DMS53 (cell line): Measurements from ENCODE around the gene OSBPL2.

Experiments used
- DNase-seq: peaks from one replicate; lab custom pipeline; 2025; lab: John Stamatoyannopoulos, UW

OSBPL2 gene

DNA sequence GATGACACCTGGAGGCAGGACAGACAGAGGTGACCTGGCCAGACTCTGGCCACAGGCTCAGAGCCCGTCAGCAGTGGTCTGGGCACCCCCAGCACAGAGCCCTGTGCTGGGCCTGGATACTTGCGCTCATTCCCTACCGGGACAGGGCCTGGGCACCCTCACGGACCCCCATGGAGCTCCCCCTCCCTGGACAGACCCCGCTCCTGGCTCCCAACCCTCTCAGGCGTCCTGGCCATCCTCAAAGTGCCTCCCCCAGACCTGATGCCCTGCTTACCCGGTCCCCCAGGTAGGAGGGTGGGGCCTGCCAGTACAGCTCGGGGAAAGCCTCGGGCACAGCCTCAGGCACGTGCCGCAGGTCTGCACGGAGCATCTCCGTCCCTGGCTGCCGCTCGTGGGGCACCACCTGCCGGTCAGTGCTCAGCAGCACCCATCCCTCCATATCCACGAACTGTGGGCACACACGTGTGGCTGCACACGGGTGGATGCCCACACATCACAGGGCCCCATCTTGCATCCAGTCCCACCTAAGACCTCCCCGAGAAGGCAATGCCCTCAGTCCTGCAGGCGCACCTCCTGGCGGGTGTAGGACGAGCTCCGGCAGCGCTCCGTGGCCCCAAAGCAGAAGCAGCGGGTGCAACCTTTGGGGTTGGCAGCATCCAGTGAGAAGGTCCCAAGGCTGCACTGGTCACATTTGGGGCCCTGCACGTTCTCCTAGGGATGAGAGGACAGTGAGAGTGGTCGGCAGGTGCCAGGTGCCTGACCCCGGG, 88.8 kb downstream of the OSBPL2 start:
- no peak for DNase-seq

DNA sequence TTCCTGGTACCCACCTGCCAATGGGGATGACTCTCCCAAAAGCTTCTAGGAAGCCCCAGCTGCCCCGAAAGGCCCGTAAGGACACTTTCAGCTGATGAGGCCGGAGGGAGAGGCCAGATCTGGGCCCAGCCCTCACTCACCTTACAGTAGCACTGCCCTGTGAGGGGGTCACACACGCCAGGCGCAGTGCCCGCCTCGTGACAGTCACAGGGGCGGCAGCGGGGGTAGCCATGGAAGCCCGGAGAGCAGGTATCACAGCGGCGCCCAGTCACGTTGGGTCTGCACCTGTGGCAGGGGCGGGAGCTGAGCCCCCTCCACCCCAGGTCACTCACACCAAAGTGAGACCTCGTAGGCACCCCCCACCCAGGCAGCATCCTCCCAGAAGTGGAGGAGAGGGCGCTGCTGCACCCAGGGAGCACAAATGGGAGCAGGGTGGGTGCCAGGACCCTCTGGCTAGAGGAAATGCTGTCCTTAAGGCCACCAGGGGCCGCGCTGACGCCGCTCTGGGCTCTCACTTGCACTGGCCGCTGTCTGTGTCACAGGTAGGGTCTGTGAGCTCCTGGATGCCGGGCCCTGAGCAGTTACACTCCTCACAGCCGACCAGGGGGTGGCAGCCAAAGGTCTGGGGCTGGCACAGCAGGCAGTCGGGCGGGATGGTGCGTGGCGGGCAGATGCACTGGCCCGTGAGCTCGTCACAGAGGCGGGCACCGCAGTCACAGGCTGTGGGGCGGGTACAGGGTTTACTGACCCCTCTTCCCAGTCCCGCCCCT, 89.6 kb downstream of the OSBPL2 start:
- no peak for DNase-seq

DNA sequence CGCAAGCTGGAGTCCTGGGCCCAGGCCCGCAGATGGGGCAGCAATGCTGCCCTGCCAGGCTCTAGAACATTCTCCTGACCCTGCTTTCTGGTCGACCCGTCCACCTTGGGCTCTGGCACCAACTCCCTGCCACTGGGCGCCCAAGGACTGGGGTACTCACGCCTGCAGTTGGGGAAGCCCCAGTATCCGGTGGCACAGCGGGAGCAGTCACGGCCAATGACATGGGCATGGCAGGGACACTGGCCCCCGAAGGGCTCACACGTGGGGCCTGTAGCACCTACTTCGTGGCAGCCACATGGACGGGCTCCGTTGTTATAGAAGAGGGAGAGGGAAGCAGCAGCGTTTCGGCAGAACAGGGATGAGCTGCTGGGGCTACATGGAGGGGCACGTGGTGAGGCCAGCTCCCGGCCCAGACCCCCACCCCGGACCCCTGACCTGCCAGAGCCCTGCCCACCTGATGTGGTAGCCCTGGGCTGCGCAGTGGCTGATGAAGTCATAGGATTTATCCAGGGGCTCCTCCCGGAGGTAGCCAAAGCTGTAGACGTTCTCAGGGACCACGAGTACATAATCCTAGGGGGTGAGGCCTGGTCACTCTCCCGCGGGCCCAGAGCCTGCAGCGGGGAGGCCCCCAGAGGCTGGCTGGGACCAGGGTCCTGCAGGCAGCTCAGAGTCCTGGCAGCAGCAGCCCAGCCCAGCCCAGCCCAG, 90.5 kb downstream of the OSBPL2 start:
- DNase-seq, result no peak

DNA sequence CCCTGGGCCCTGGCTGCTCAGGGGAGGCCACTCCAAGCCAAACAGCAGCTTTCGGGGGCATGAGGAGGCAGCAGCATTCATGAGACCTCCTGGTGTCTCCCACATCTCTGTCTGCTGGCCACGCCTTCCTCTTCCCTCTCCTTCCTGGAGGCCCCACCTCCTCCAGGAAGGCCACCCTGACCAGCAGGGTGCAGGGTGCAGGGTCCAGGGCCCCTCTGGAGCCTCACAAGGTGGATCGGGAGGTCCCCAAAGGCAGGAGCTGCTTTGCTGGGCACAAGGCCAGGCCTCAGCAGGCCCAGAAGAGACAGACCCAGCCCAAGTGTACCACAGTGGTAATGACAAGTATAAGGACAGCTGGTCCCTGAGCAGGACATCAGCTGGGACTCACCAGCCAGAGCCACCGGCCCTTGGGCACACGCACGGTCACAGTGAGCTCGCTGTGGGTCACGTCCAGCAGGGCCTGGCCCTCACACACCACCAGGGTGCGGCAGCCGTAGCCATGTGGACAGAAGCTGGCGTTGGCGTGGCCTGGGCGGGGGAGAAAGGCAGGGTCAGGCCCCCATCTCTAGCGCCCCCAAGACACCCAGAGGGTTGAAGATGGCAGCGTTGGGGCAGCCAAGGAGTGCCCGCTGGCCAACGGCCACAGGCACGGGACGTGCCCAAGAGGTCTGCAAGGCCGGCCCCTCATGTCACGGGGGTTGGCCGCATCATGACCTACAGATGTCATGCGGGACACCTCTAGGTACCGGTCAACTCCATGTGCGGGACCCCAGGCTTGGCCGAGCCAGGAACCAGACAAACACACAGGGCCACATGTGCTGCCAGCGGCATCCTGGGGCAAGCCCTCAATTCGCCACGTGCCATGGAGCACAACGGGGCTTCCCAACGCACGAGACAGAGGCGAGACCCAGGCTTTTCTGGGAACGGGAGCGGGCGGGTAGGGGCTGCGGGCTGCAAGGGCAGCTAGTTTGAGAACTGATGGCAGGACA, 91.4 kb downstream of the OSBPL2 start:
- DNase-seq, result no peak

DNA sequence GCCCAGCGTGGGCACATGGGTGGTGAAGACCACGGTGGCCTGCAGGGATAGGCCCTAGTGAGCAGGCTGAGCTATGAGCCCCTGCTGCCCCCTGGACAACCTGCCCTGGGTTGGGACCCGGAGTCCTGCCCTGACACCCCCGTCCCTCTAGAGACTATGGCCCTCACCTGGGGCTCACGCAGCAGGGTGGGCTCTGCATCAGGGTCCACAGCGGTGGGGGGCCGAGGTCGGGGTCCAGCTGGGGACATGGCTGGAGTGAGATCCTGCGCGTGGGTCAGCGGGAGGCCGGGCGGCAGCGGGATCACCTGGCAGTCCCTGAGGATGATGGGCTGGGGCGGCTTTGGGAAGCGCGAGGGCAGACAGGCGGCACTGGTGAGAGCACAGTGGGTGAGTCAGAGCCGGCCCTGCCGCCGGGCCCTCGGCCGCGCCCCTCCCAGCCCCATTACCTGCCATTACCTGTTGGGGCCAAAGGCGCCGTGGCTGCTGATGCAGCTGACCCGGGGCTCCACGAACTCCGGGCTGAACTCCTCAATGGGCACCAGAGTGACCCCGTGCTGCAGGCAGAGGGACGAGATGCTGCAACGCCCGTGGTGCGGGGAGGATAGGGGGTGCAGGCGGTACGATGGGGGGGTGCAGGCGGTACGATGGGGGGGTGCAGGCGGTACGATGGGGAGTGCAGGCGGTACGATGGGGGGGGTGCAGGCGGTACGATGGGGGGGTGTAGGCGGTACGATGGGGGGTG, 92.4 kb downstream of the OSBPL2 start:
- DNase-seq, result no peak

DNA sequence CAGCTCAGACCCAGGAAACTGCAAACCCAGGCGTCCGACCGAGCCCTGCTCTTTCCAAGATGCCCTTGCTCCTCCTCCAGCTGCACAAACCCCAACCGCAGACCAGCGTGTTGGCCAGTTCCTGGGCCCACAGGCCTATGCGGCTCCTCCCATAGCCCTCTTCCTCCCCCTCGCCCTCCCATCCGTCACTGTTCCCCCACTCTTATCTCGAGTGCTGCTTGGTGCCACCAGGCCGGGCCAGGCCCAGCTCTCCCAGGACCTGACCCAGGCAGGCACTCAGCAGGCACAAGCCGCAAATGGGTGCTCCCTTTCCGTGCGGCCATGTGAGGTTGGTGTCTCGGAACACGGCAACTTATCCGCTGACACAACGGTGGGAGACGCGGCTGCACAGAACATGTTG, 93.0 kb downstream of the OSBPL2 start:
- no peak for DNase-seq

DNA sequence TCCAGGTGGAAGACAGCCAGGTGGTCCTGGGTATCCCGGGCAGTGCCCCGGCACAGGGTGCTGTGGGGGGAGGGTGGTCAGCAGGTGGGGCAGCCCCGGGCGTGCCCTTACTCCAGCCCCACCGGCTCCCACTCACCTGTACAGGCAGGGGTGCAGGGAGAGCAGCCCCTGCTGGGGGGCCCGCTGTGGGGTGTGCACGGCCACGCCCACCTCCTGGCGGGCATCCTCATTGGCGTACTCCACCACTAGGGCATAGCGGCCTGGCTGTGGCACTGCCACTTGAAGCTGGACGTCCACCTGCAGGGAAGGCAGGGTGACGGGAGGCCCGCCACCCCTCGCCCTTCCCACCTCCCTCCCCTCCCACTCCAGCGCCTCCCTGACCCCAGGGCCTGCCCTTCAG, 94.1 kb downstream of the OSBPL2 start:
- no peak for DNase-seq

DNA sequence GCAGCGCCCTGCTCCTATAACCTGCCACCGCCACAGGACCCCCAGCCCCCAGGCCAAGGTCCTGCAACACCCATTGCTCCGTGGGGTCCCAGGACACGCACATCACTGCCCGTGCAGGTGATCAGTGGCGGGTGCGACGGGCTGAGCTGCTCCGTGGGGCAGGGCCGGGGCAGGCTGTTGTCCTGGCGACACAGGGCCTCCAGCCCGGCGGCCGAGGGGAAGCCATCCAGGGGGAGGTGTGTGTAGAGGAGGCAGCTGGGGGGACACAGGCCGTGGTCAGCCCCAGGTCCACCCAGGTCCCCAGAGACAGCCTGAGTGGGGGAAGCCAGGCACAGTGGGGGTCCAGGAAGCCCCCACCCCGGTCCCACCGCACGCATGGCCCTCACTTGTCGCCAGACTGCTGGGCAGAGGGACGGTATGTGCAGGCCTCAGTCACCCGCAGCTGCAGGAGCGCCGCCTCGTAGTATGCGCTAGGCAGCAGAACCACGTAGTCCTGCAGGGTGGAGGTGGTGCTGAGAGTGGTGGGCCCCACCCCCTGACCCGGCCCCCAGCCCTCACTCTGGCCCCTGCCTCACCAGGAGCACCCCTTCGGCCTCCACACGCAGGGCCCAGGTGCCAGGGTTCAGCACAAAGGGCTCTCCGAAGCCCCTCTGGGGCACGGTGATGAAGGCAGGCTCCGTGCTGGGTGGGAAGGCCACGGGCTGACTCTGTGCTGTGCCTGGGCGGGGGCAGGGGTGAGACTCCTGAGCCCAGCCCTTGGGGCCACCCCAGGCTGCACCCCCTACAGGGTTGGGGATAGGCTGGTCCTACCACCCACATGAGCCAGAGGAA, 94.9 kb downstream of the OSBPL2 start:
- DNase-seq, result no peak

DNA sequence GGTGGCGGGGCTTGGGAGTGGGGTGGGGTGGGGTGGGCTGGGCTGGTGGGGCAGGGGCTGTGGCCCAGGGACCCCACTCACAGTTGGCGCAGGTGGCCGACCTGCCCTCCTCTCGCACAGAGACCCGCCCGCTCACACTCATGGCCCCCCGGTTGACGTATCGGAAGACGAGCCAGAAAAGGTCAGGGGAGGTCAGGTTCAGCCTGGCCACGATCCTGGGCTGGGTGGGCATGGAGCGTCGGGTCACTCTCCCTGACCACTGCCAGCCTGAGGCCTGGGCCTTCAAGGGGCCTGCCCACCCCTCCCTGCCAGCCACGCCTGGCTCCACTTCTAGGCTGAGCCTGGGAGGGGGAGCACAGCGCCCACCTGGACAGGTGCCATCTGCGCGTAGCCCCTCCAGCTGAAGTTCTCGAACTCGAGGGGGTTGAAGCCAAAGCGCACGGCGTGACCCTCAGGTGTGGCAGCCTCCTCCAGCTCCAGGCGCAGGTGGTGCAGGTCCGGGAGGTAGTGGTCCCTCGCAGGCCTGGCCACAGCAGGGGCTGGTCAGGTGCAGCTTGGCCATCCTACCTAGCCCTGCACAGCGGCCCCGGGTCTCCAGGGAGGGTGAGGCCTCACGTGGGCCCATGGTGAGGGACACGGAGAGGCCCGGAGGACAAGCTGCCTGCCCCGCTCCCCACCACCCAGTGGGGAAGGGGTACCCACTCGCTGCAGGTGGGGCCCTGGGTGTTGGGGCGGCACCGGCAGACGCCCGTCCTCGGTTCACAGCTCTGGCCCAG, 95.7 kb downstream of the OSBPL2 start:
- no peak for DNase-seq

DNA sequence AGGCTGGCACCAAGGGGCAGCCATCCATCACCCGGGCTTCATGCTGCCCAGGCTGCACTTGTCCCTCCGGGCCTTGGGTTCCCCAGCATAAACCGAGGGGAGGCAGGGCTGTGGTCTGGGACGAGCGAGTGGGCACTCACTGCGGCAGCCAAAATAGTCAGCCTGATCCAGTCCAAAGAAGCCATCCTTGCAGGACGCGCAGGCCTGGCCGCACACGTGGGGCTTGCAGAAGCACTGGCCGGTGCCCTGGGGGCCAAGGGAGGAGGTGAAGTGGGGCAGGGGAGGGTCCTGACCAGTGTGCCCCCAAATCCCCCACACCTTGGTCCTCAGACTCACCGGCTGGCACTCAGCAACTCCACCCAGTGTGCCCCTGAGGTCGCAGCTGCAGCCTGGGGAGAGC, 96.6 kb downstream of the OSBPL2 start:
- no peak for DNase-seq

DNA sequence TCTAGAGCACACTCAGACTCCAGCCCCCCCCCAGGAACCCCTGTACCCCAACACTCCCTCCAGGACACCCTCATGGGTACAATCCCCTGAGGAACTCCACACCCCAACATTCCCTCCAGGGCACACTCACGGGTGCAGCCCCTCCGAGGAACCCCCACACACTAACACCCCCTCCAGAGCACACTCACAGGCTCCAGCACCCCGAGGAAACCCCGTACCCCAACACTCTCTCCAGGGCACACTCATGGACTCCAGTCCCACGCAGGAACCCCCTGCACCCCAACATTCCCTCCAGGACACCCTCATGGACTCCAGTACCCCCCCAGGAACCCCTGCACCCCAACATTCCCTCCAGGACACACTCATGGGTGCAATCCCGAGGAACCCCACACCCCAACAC, 97.2 kb downstream of the OSBPL2 start:
- no peak for DNase-seq

DNA sequence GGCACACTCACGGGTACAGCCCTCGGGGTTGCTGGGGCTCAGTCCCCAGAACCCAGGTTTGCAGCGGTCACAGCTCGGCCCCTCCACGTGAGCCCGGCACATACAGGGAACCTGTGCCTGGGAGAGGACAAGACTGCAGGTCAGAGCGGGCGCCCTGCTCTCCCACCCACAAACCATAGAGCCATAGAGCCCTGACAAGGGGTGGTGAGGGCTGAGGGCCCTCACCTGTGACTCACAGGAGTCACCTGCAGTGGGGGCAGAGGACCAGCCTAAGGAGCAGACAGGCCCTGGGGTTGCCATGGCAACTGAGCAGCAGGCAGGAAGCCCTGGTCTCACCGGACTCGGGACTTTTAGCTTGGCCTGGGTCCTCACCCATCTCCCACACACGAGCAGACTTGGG, 98.0 kb downstream of the OSBPL2 start:
- DNase-seq, result peak; percentile 76

DNA sequence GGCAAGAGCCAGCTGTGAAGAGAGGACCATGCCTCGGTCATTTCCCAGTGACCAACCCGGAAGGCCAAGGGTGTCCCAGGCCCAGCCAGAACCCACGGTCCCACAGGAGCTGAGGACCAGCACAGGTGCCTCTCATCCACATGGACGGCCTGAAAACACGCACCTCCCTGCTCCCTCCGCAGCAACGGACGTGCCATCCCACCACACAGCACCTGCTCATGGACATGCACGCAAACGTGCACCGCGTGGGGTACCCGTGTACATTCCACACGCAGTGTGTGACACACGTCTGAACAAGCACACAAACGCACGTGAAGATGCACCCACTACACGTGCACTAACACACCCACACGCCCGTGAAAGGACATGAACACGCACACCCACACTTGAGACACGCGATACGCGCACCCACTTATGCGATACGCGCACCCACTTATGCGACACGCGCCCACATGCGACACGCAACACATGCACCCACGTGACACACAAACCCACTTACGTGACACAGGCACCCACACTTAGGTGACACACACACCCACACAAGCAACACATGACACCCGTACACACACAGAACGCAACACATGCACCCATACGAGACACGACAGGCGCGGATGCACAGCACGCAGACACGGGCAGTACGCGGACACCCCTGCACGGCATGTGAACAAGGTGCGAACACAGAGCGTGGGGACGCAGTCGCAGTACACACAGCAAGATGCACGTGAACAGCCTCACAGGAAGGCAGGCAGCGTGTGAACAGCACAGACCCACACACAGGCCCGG, 98.6 kb downstream of the OSBPL2 start:
- DNase-seq, result no peak

DNA sequence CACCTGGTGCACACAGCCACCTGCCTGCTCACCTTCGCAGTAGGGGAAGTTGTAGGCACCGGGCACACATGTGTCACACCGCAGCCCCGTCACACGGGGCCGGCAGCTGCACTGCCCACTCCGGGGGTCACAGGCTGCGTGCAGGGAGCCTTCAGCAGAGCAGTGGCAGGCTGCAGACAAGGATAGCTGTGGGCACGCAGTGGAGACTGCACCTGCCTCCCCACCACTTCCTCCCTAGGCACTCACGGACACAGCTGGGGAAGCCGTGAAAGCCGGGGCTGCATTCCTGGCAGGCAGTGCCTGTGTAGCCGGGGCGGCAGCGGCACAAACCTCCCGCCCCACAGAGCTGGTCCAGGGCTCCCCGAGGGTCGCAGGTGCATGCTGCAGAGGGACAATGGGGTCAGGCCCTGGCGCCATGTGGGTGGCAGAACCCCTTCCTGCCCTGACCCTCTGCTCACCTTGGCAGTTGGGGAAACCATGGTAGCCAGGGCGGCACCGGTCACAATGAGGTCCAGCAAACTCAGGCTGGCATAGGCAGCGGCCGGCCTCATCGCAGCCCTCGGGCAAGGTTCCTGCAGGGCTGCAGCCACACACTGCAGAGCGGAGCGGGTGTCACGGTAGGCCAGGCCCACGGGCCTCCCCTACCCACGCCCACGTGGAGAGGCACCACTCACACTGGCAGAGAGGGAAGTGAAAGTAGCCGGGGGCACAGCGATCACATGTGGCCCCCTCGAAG, 99.4 kb downstream of the OSBPL2 start:
- DNase-seq, result no peak

DNA sequence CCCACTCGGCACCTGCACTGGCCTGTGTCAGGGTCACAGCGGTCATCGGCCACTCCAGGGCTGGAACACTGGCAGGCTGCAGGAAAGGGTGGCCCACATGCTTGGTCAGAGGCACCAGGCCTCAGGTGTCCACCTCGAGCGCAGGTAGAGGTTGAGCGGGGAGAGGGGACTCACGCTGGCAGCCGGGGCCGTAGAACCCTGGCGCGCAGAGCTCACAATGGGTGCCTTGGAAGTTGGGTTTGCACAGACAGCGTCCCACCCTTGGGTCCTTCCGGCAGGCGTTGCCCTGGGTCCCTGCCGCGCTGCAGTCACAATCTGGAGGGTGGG, 99.9 kb downstream of the OSBPL2 start:
- DNase-seq, result no peak

DNA sequence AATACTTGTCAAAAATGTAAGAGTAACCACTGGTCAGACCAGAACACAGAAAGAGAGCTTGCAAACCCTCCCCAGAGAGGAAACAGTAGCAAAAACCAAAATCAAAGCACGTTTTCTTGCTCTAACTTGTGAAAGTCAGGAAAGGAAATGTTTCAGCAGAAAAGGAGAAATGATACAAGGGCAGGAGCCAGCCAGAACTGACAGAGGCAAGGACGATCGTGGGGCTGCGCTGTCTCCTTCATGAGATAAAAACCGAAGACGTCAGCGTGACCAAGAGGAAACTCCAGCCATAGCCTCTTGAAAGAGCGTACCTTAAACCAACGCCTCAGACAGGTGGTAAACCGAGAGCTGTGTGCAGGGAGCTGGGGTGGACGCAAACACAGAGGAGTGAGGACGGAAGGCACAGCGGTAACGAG, 101.3 kb downstream of the OSBPL2 start:
- DNase-seq, result no peak

DNA sequence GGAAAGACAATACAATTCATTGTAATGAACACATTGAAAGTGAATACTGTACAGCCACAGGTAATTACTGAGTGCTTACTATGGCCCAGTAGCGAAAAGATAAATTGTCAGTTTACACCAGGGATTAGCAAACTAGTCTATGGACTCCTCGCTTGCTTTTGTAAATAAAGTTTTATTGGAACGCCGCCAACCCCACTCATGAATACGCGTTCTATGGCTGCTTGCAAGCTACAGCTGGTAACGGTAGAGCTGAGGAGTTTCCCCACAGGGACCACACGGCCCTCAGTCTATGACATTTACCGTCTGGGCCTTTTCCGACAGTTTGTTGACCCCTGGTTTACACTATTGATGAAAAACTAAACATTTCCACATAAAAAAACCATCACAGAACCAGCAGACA, 104.6 kb downstream of the OSBPL2 start:
- peak; percentile 29 for DNase-seq

DNA sequence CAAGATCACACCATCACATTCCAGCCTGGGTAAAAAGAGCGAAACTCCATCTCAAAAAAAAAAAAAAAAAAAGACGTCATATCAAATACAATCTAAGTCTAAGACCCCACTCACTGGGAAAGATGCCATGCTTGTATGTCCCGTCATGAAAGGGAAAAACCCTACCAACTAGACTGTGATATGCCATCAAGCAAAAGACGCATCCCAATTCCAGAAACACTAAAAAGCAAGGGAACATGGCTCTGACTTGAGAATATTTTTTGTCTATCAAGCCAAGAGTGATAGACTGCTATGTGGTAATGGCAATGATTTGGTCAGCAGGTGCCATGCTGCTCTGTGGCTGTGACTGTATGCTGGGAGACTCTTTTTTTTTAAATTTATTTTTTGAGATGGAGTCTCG, 105.8 kb downstream of the OSBPL2 start:
- no peak for DNase-seq
